NK-92 (cell line): ENCODE measurements around the gene C3.

Source experiments
- DNase-seq: peaks from one replicate; lab custom pipeline; 2025; ENCODE audit not compliant: unreplicated experiment; lab: John Stamatoyannopoulos, UW

The C3 gene

DNA sequence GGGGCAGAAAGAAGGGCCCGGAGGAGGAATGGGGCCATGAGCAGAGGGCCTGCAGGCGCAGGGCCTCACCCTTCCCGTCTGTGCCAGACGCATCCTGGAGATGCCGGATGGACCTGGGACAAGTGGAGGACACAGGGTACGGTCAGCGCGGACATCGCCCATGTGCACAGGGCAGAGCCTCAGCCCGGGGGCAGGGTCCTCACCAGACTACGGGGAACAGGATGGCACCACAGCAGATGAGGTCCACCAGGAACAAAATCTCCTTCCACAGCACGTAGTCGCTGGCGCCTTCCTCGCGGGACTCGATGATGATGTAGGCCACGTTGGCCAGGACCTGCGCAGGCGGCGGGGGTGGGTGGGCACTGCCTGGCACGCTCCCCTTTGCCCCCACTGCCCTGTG, 11.4 kb upstream of the C3 start:
- DNase-seq: no peak

DNA sequence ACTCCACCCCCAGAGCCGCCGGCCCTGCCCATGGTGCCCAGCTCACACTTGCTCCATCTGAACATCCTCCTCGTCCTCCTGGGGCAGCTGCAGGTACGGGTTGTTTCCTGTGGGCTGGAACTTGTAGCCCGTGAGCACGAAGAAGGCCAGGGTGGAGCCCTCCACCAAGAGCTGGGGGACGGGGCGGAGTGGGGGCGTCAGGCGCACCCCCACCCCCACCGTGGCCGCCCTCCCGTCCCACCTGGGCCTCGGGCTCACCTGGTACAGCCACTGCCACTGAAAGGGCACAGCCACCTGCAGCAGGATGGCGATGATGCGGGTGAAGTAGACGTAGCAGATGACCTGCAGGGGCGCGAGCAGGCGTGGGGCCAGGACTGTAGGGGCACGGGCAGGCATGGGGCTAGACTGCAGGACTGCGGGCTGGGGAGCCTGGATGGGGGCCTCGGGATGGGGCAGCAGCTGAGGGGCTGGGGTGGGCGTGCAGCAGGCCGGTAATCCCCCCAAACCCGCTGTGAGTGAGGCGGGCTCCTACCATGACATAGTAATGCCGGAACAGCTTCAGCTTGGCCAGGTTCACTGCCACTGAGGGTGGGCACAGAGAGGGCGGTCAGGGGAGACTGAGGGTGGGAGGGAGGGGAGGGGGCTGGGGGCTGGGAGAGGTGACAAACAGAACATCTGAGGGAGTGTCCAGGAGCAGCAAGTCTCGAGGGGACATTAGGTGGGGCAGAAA, 10.7 kb upstream of the C3 start:
- no peak for DNase-seq

DNA sequence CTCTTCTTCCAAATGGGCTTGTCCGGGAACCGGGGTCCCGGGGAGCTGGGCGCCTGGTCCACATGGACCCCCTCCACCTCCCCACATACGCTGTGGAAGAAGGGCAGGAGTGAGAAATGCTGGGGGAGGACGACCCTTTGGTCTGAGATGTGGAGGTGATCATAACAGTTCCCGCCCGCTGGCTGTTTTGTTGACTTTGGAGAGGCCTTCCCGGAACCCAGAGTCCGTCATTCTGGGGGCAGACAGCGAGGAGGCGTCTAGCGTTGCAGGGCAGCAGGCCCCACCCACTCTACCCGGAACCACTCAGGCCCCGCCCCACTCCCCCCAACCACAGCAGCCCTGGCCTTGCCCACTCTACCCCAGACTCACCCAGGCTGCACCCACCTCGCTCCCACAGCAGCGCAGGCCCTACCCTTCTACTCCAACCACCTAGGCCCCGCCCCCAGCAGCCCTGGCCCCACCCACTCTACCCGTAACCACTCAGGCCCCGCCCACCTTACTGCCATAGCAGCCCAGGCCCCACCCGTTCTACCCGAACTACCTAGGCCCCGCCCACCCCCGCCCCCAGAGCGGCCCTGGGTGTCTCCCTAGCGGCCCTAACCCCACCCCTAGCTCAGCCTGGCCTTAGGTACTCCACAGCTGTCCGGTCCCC, 9.8 kb upstream of the C3 start:
- DNase-seq: no peak

DNA sequence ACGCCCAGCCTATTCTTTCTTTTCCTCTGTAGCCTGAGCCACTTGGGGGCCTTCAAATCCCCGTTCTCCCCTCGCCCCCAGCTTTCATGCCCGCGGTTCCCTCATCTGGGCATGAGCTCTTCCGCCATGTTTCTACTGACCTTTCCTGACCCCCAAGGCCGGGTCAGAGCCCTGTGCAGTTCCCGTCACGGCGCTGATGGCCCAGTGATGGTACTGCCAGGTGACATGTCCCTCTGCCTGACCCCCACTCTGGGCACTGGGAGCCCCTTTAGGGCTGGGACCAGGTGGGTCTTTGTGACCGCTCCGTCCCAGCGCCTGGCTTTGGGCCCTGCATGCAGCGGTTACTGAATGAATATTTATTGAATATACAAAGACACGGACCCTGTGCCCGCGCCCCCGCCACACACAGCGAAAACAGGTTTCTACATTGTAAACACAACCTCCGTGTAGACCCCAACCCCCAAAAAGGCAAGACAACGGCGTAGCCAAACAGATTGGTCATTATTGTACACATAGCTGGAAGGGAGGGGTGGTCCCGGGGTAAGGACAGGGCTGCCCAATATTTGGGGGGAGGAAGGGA, 9.2 kb upstream of the C3 start:
- DNase-seq: no peak

DNA sequence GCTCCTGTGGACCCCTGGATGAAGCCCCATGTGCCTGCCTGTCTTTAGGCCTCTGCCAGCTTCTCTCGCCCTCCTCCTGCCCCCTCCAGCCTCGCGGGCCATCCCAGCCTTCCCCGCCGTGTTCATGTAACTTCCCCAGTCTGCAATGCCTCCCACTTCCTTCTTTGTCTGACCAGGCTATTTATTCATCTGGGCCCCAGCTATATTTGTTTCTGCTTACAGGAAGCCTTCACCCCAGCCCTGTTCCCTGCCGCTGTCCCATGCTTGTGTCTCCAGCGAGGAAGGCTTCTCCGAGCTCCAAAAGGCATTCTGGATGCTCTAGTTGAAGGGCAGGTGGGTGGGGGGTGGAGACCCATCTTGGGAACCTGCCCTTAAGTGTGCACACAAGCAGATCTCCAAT, 7.9 kb upstream of the C3 start:
- DNase-seq: no peak

DNA sequence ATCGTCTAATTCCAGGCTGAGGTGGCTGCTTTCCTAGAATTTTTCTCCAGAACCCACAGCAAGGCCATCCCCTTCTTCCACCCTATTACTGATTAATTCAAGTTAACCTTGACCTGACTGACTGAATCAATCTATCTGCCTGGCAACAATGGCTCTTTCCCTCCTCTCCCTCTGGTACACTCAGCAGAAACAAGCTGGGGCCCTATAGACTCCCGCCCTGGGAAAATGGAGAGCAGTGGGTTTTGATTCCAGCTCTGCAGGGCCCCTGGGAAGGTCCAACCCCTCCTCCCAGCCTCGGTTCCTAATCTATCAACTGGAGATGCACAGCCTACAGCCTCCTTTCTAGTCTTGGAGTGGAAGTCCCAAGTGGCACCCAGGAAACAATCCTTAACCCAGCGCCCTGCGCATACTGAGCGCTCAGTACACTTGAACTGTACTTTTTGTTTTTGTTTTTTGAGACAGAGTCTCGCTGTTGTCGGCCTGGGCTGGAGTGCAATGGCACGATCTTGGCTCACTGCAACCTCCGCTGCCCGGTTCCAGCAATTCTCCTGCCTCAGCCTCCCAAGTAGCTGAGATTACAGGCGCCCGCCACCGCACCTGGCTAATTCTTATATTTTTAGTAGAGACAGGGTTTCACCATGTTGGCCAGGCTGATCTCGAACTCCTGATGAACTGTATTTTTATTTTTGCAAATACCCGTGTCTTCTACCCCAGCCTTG, 5.2 kb upstream of the C3 start:
- DNase-seq: no peak

DNA sequence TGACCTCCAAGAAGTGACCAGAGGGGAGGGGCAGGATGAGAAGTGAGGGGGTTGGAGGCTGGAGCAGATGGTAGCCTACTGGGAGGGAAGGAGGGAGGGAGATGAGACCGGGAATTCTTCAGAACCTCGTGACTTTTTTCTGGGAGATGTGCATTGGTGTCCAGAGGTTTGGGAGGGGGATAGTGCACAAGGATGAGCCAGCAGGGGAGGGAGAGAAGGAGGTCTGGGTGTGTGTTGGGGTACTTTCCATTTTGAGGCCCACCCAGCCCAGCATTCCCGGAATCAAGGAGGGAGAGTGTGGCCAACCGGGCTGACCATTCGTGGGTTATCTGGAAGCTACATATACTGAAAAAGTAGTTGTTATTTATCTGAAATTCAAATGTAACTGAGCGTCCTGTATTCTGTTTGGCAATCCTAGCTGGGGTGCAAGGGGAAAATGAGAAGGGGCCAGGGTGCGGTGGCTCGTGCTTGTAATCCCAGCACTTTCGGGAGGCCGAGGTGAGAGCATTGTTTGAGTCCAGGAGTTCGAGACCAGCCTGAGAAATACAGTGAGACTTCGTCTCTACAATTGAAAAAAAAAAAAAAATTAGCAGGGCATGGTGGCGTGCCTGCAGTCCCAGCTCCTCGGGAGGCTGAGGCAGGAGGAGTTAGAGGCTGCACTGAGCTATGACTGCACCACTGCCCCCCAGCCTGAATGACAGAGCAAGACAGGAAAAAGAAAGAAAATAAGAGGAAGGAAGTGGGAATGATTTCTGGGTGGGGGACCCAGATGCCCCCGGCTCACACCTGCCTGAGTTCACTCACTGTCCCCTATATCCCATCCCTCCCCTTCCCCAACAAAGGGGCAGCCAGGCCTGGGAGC, 4.4 kb upstream of the C3 start:
- no peak for DNase-seq

DNA sequence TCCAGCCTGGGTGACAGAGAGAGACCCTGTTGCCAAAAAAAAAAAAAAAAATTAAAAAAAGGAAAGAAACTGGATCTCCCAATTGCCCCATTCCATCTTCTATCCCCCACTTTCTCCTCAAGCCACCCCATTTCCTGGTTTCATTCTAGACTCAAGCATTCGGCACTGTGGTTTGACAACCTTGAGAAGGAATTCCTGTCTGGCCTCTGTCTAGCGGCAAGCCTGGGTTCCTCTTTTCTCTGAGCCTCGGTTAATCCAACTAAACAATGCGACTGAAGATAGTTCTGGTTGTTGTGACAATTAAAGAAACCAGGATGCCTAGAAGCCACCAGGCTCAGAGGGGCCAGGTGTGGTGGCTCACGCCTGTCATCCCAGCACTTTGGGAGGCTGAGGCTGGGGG, 3.3 kb upstream of the C3 start:
- no peak for DNase-seq

DNA sequence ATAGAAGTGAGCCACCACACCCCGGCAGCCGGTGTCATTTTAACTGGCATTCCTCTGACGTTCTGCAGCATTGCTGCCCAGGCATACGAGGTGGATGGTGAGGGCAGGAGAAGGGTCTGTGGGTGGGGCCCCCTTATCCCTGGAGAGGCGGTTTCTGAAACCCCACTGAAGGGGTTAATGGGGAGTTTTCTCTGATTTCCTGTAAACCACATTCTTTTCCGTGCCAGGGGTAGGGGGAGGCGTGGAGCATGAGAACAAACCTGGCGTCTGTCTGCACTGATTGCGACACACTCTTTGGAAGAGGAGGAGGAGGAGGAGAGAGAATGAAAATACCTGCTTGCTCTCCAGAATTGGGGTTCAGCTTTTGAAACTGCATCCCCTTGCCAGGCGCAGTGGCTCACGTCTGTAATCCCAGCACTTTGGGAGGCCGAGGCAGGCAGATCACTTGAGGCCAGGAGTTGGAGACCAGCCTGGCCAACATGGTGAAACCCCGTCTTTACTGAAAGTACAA, 2.7 kb upstream of the C3 start:
- DNase-seq: no peak

DNA sequence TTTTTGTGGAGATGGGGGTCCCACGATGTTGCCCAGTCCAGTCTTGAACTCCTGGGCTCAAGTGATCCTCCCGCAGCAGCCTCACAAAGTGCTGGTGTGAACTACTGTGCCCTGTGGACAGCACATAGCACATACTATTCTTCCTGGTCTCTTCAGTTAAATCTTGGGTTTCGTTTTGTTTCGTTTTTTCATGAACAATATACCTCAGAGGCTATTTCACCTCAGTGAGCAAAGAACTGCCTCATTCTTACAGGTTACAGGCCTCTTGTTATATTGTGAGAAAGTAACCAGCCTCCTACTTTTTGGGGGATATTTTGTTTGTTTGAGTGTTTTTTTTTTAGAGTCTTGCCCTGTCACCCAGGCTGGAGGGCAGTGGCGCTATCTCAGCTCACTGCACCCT, 1.3 kb upstream of the C3 start:
- no peak for DNase-seq

DNA sequence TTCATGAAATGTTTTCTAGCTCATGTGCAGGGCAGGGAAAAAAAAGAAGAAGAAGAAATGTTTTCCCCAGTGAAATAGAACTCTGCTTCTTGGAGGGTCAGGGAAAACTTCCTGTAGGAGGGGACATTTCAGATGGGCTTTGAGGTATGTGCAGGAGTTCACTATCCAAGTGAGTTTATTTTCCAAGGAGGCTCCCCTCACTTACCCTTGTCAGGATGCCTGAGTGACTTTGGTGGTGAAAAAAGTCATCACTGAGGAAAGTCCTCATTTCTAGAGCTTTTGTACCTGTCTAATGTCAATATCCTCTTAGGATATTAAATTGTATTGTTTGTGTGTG, 656 bp upstream of the C3 start:
- no peak for DNase-seq

DNA sequence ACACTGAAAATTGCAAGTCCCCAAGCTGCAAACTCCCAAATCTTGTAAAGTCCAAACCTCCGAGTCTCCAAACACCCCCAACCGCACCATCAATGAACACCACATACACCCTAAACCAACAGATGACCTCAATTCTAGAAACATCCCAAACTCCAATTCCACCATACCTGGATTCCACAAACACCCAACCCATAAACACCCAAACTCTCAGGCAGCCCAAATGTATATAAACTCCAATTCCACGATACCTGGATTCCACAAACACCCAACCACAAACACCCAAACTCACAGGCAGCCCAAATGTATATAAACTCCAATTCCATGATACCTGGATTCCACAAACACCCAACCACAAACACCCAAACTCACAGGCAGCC, 470 bp downstream of the C3 start:
- no peak for DNase-seq

DNA sequence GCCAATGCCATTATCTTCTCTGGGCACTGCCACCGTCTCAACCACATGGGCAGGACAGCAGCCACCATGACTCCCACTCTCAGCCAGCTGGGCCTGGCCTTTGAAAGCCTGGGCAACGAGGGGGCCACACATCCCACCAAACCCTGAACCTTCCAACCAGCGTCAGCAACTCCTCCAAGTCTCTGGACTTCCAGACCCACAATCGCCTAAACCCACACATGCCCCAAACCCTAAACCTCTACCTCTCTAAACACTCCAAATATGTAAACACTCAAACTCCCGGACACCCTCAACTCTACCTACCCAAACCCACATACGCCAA, 949 bp downstream of the C3 start:
- DNase-seq: no peak

DNA sequence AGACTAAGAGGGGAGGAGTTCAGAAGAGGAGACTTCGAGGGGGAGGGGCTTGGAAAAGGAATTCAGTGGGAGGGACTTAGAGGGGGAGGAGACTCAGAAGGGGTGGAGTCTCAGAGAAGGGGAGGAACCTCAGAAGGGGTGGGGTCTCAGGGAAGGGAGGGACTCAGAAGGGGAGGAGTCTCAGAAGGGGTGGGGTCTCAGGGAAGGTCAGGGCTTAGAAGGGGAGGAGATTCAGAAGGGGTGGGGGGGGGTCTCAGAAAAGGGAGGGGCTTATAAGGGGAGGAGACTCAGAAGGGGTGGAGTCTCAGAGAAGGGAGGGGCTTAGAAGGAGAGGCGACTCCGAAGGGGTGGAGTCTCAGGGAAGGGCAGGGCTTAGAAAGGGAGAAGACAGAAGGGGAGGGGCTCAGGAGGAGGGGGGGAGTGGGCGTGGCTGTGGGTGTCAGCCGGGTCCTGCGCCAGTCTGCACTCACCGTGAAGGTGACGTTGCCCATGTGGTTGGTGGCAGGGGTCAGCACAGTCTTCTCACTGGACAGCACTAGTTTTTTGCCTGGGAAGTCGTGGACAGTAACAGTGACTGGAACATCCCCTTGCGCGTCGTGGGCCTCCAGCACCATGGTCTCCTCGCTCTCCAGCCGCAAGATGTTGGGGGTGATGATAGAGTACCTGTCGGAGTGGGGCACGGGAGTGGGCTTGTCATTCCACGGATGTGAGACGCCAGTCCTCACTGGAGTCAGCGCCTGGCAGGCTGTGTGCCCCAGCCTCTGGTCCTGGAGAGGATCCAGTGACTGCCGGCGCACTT, 1.5 kb downstream of the C3 start:
- no peak for DNase-seq

DNA sequence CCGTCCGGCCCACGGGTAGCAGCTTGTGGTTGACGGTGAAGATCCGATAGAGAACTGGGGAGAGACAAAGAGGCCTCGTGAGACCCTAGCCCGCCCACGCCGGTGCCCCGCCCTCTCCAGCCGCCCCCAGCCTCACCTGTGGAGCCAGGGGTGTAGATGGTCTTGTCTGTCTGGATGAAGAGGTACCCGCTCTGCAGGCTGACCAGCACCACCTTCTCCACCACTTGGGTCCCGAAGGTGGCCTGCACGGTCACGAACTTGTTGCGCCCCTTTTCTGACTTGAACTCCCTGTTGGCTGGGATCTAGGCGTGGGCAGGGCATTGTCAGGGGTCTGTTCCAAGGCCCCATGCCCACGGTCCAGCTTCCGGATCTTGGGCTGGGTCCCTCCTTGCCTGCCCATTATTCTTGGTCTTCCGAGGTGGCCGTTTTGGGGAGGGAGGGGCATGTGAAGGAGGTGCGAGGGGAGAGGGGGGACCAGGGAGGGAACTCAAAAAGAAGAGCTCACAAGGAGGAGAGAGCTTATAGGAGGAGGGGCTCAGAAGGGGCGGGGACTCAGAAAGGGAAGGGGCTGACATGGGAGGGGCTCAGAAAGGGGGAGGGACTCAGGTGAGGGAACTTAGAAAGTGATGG, 2.2 kb downstream of the C3 start:
- no peak for DNase-seq

DNA sequence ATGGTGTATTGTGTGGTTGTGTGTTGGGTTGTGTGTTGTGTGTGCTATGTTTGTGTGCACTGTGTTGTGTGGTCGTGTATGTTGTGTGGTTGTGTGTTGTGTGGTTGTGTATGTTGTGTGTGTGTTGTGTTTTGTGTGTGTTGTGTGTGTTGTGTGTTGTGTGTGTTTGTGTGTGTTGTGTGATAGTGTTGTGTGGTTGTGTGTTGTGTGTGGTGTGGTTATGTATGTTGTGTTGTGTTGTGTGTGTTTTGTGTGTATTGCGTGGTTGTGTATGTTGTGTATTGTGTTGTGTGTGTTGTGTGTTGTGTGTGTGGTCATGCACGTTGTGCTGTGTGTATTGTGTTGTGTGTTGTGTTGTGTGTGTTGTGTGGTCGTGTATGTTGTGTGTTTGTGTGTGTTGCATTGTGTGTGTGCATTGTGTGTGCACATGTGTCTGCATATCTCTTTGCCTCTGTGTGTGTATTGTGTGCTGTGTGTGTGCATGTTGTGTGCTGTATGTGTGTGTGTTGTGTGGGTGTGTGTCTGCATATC, 2.9 kb downstream of the C3 start:
- no peak for DNase-seq

DNA sequence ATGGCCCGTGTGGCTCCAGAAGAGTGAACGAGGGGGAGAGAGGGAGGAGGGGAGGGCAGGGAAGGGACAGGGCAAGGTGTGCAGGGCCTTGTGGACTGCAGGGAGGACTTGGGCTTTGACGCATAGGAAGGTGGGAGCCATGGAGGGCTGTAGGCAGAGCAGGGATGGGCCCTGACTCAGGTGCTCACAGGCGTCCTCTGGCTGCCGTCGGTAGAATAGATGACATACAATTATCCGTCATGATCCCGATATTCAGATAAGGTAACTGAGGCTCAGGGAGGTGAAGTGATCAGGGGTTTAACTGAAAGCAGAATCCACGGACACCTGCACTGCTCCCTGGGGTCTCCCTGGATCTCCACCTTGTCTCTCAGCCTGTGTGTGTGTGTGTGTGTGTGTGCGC, 3.4 kb downstream of the C3 start:
- DNase-seq: no peak

DNA sequence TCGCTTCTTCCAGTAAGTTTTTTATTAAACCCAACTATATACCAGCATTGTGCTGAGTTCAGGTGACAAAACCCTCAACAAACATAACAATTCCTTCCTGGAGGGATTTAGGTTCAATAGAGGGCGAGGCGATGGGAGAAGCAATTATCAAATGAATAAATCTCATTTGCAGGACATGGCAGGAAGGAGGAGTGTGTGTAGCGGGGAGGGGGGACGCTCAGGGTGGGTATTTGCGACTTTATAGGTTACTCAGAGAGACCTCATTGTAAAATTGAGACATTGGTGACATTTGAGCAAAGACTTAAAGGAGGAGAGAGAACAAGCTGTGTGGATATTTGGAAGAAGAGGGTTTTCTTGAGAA, 3.9 kb downstream of the C3 start:
- no peak for DNase-seq

DNA sequence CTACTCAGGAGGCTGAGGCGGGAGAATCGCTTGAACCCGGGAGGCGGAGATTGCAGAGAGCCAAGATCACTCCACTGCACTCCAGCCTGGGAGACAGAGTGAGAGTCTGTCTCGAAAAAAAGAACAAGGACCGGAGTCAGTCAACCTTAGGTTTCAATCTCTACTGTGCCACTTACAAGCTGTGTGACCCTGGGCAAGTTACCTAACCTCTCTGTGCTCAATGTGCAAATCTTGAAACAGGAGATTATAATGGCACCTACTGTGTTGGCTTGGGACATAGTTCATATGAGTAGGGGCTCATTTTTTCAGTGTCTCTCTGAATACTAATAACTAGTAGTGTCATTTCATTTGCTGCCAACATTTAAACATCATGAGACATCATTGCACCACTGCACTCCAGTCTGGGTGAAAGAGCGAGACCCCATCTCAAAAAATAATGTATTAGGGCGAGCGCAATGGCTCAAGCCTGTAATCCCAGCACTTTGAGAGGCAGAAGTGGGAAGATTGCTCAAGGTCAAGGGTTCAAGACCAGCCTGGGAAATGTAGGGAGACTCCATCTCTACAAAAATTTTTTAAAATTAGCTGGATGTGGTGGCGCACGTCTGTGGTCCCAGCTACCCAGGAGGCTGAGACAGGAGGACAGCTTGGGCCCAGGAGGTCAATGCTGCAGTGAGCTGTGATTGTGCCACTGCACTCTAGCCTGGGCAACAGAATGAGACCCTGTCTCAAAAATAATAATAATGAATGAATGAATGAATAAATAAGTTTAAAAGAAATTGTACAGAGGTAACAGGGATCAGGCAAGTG, 5.5 kb downstream of the C3 start:
- DNase-seq: no peak
